GM23248 (cell line): ENCODE data around the gene INSRR.

Experiments used
- EZH2 ChIP-seq: fragments of 200-600 bp; sonication (generic); IDR thresholded peaks from 2 replicates; pipeline ENCODE4 v1.6.1; 2018; ENCODE audit warnings: antibody characterized with exemption, mild to moderate bottlenecking; ENCODE audit not compliant: insufficient read depth, poor library complexity, severe bottlenecking
- EZH2phosphoT487 ChIP-seq: fragments of 200-600 bp; sonication (generic); IDR thresholded peaks from 2 replicates; pipeline ENCODE4 v1.6.1; 2018; ENCODE audit warnings: antibody characterized with exemption, moderate library complexity, mild to moderate bottlenecking, low read depth; ENCODE audit not compliant: insufficient read depth

DNA sequence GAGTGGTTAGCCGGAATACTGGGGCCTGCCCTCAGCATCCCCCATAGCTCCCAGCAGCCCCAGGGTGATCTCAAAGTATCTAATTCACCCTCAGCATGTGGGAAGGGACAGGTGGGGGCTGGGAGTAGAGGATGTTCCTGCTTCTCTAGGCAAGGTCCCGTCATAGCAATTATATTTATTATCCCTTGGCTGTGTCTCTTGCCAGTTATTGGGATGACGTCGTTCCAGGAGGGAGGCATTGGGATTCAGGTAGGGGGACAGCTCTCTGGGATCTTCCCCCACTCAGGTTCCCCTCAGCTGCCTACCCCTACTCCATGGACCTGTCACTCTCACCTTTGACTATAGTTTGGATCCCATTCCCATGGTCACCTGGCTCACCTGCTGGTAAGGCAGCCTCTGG, 22.7 kb upstream of the INSRR start:
- TF ChIP-seq EZH2 = no peak
- TF ChIP-seq EZH2phosphoT487 = no peak
